A549 (cell line): ENCODE measurements around the gene TSC2. TPM values are rescaled to one million over a fixed set of nuclear protein-coding genes. Genes with fewer than 3 reads are reported as not detected.

ENCODE experiments used
- ATAC-seq, 2 experiments: fragments of 200-7000 bp in 1 of 2; fragments of >200 bp in 1 of 2; cut with Nextera tagmentation in 1 of 2; cut with Tn5 transposase in 1 of 2; 3 replicates each; pipeline versions ENCODE4 v1.8.0 to v1.9.1; 2018 to 2020; ENCODE audit warnings: mild to moderate bottlenecking in 1 of 2, moderate library complexity in 1 of 2
- CTCF ChIA-PET: fragments of 300-600 bp; sonication (Branson Sonifier 250); formaldehyde crosslinking; extraction: SDS; loops from one replicate; lab custom pipeline; 2021; ENCODE audit warnings: antibody characterized with exemption, inconsistent platforms; lab: Yijun Ruan, JAX
- POLR2A ChIA-PET: fragments of 350-600 bp; formaldehyde crosslinking; extraction: SDS; loops from one replicate; lab custom pipeline; 2021; ENCODE audit warnings: antibody characterized with exemption, inconsistent platforms; lab: Yijun Ruan, JAX
- DNase-seq, 2 experiments: peaks; one replicate each; pipeline versions ENCODE4 v3.0.0 to v3.0.0-alpha.2; 2011 to 2016; ENCODE audit warnings: low read depth in 1 of 2, low spot score in 1 of 2
- FAIRE-seq: peaks from 2 replicates; lab custom pipeline; 2011; peaks lifted over from hg19 to GRCh38; lab: Jason Lieb, UNC
- H3K27ac ChIP-seq, 2 experiments: fragments of >200 bp; sonication (Bioruptor Twin); formaldehyde crosslinking; 3 replicates each; pipeline ENCODE4 v1.5.1; 2016 to 2017
- H3K4me1 ChIP-seq: fragments of >200 bp; sonication (Bioruptor Twin); formaldehyde crosslinking; 3 replicates; pipeline ENCODE4 v1.6.1; 2016
- H3K4me2 ChIP-seq: fragments of >200 bp; sonication (Bioruptor Twin); formaldehyde crosslinking; 3 replicates; pipeline ENCODE4 v1.6.1; 2016
- H3K4me3 ChIP-seq: fragments of >200 bp; sonication (Bioruptor Twin); formaldehyde crosslinking; 3 replicates; pipeline ENCODE4 v1.5.1; 2016
- H3K9me3 ChIP-seq: fragments of >200 bp; sonication (Bioruptor Twin); formaldehyde crosslinking; 3 replicates; pipeline ENCODE4 v1.6.1; 2016
- EHF ChIP-seq: fragments of 250-450 bp; sonication (Bioruptor Pico); IDR thresholded peaks from 2 replicates; pipeline ENCODE4 v1.5.0; 2020; ENCODE audit warnings: mild to moderate bottlenecking
- ELK1 ChIP-seq: fragments of 150-350 bp; IDR thresholded peaks from 2 replicates; pipeline ENCODE4 v1.6.1; 2014; ENCODE audit warnings: low read depth, mild to moderate bottlenecking, low read length
- FOXS1 ChIP-seq: fragments of 250-450 bp; sonication (Bioruptor Pico); IDR thresholded peaks from 2 replicates; pipeline ENCODE4 v1.5.0; 2020; ENCODE audit warnings: mild to moderate bottlenecking, moderate library complexity
- GATA3 ChIP-seq: IDR thresholded peaks from 2 replicates; pipeline ENCODE4 v1.6.1; 2012; ENCODE audit warnings: borderline replicate concordance
- HEYL ChIP-seq: fragments of 250-450 bp; sonication (Bioruptor Pico); IDR thresholded peaks from 2 replicates; pipeline ENCODE4 v1.8.0; 2021; ENCODE audit warnings: mild to moderate bottlenecking, moderate library complexity
- HOXB13 ChIP-seq: fragments of 250-450 bp; sonication (Bioruptor Pico); IDR thresholded peaks from 2 replicates; pipeline ENCODE4 v1.5.0; 2020; ENCODE audit warnings: low read depth, mild to moderate bottlenecking, moderate library complexity
- HOXB5 ChIP-seq: fragments of 250-450 bp; sonication (Bioruptor Pico); IDR thresholded peaks from 2 replicates; pipeline ENCODE4 v1.5.0; 2020; ENCODE audit warnings: mild to moderate bottlenecking, moderate library complexity
- JUN ChIP-seq, 2 experiments: fragments of >200 bp; sonication (Bioruptor Twin); formaldehyde crosslinking; IDR thresholded peaks; 2 replicates in 1 of 2; 3 replicates in 1 of 2; pipeline ENCODE4 v1.6.1; 2016 to 2017
- KDM5A ChIP-seq: fragments of 200-600 bp; sonication (generic); IDR thresholded peaks from 2 replicates; pipeline ENCODE4 v1.6.1; 2016; ENCODE audit warnings: antibody characterized with exemption, mild to moderate bottlenecking
- MAFK ChIP-seq: fragments of 450-650 bp; IDR thresholded peaks from 2 replicates; pipeline ENCODE4 v1.6.1; 2014; ENCODE audit not compliant: partially characterized antibody
- ZC3H11A ChIP-seq: fragments of 450-650 bp; IDR thresholded peaks from 2 replicates; pipeline ENCODE4 v1.6.1; 2014; ENCODE audit warnings: antibody characterized with exemption, mild to moderate bottlenecking
- ZNF302 ChIP-seq: fragments of 250-450 bp; sonication (Bioruptor Pico); IDR thresholded peaks from 2 replicates; pipeline ENCODE4 v1.9.0; 2021; ENCODE audit warnings: inconsistent platforms, mild to moderate bottlenecking, moderate library complexity
- WGBS: methylation state at CpG from one replicate; pipeline ENCODE4 v1.1.6; 2017; ENCODE audit errors: missing lambda C conversion rate; 5-methylcytosine and 5-hydroxymethylcytosine counted together
- polyA plus RNA-seq, 4 experiments: library from polyadenylated mRNA; depleted of rRNA in 3 of 4; stranded (reverse); fragments of >200 nt; fragmentation: RNase III in 1 of 4; extraction: RNeasy Plus Mini Kit Qiagen cat#74134 plus additional on column Dnase treatment in 1 of 4; gene quantifications; 2 replicates in 3 of 4; 3 replicates in 1 of 4; pipeline ENCODE4 v1.2.3, GENCODE V29; 2011 to 2017
- TF ChIP-seq, protein P1 (sequence below): IDR thresholded peaks from 2 replicates; pipeline ENCODE4 v1.6.1; 2012
- TF ChIP-seq, protein P2 (sequence below): IDR thresholded peaks from 2 replicates; pipeline ENCODE4 v1.6.1; 2012; ENCODE audit warnings: low read depth, borderline replicate concordance

Gene TSC2
- polyA plus RNA-seq, 2 of the 4 experiments (the other 2 are of a cell fraction) = 32.6 to 47.3 TPM

- Histone ChIP-seq H3K4me2 (no peak overlapping the region), H3K4me3 (no peak overlapping the region), H3K4me1 (peaks cover 97% of the 10 kb centered on the region), H3K9me3 (no peaks in the 10 kb centered on the region), H3K27ac (peak overlapping the region; percentile 90 to 93)
- FAIRE-seq (no peak), ATAC-seq (no peak), DNase-seq (no peak)
- WGBS = 95% methylated on average over 7 of the region's 15 CpGs
- ChIA-PET CTCF (interaction anchor here (0.7 to 3.1 kb wide), 5 partner anchors 14 to 103 kb away, joined by 3 to 20 read pairs (median 4); partner anchors contain the start of gene NPW), POLR2A (no interaction called here)
- TF ChIP-seq, protein P1, sequence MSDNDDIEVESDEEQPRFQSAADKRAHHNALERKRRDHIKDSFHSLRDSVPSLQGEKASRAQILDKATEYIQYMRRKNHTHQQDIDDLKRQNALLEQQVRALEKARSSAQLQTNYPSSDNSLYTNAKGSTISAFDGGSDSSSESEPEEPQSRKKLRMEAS = 0 out of 2 replicates have a peak, but pooled peaks have one; percentile 20
- TF ChIP-seq ELK1 = no peak
Measured at GRCh38 chr16:2037115-2037514, 10.7 kb upstream of the TSC2 start.

GRCh38 chr16:2037647-2038381 is 10.0 kb upstream of the TSC2 start:
- H3K4me2 ChIP-seq = no peak overlapping the region
- H3K4me3 ChIP-seq = no peak overlapping the region
- ChIA-PET CTCF (interaction anchor here (0.7 to 4.0 kb wide), 6 partner anchors 8 to 103 kb away, joined by 3 to 25 read pairs (median 4); no protein-coding TSS in a partner anchor), POLR2A (no interaction called here)
- peaks cover 97% of the 10 kb centered on the region for H3K4me1 ChIP-seq
- WGBS = 95% methylated on average over 29 of the region's 29 CpGs
- DNase-seq (no peak), ATAC-seq (no peak)
- no peaks in the 10 kb centered on the region for H3K9me3 ChIP-seq
- H3K27ac ChIP-seq = peak overlapping the region; percentile 90 to 93; a peak in 5 of 6 replicates
- TF ChIP-seq KDM5A (no peak), HOXB13 (CRISPR knock-in tag) (no peak; the same call in 1 of the 2 replicates), ZNF302 (no peak), MAFK (no peak)
- TF ChIP-seq, protein P2, sequence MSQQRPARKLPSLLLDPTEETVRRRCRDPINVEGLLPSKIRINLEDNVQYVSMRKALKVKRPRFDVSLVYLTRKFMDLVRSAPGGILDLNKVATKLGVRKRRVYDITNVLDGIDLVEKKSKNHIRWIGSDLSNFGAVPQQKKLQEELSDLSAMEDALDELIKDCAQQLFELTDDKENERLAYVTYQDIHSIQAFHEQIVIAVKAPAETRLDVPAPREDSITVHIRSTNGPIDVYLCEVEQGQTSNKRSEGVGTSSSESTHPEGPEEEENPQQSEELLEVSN = no peak
- TF ChIP-seq, all 56 proteins: peak for 0
- no peak for FAIRE-seq

- CTCF ChIA-PET = interaction anchor here (1.1 to 4.0 kb wide), 9 partner anchors 9 to 102 kb away, joined by 3 to 25 read pairs (median 4); partner anchors contain the start of genes NTHL1 and TSC2
- DNase-seq (no peak), ATAC-seq (no peak), FAIRE-seq (no peak)
- Histone ChIP-seq H3K27ac (peak overlapping the region; percentile 90), H3K4me2 (peak overlapping the region; percentile 73), H3K4me3 (no peak overlapping the region), H3K9me3 (no peaks in the 10 kb centered on the region), H3K4me1 (peaks cover 97% of the 10 kb centered on the region)
- TF ChIP-seq HEYL (CRISPR knock-in tag) (no peak), ZNF302 (0 out of 2 replicates have a peak, but pooled peaks have one; percentile 13), FOXS1 (CRISPR knock-in tag) (peak; percentile 56; the same call in 1 of the 2 replicates), HOXB5 (CRISPR knock-in tag) (peak; percentile 54; the same call in 1 of the 2 replicates), JUN (IDR thresholded peaks at IDR 0.05) (0 out of 5 replicates have a peak, but pooled peaks of 1 of the 2 experiments have one; percentile 3), GATA3 (no peak), EHF (CRISPR knock-in tag) (peak; percentile 73; the same call in 1 of the 2 replicates), ZC3H11A (no peak)
- WGBS = 85% methylated on average over 32 of the region's 41 CpGs
- POLR2A ChIA-PET = interaction anchor here (0.6 to 1.6 kb wide), 2 partner anchors 9 to 117 kb away, joined by 3 to 7 read pairs; partner anchors contain the start of genes NTHL1, TRAF7 and TSC2
Measured at GRCh38 chr16:2038382-2039231, 9.2 kb upstream of the TSC2 start.
